ENCODE measurements around the gene INTS12. TPM values are rescaled to one million over a fixed set of nuclear protein-coding genes. Genes with fewer than 3 reads are reported as not detected.
A peak's percentile ranks its signal among the peaks of the same experiment; 100 is the strongest.
"Not testable (repeated sequence)": the region's sequence is repeated elsewhere in the genome, so short reads cannot be mapped to it uniquely, and the experiment has no call there.

Gene INTS12
- total RNA-seq, 3 donors from 2014 or later, result 20.6 to 30.0 (median 29.5) TPM

- Histone ChIP-seq H3K4me1 (peaks cover 0 to 5% of the 10 kb centered on the region in 2 donors), H3K27me3 (no peaks in the 10 kb centered on the region), H3K9me3 (no peaks in the 10 kb centered on the region), H3K4me3 (peak overlapping the region; percentile 72 to 88 (median 85)), H3K36me3 (no peaks in the 10 kb centered on the region), H3K27ac (peak overlapping the region; percentile 89 to 90)
- intact Hi-C loops (cut with DNase I; ENCODE audit: low total_unique reads), result no loop called here
- no peak for DNase-seq (ENCODE audit: low spot score in 2 of 2)
- TF ChIP-seq CTCF (IDR thresholded peaks at IDR 0.05) (no peak), POLR2AphosphoS5 (IDR thresholded peaks at IDR 0.05) (no peak), POLR2A (IDR thresholded peaks at IDR 0.05) (no peak)
Observed at GRCh38 chr4:105709081-105709450, 577 bp upstream of the INTS12 start.

- no peak for DNase-seq (ENCODE audit: low spot score in 2 of 2)
- H3K36me3 ChIP-seq, result no peaks in the 10 kb centered on the region
- no peaks in the 10 kb centered on the region for H3K27me3 ChIP-seq
- peaks cover 0 to 5% of the 10 kb centered on the region in 2 donors for H3K4me1 ChIP-seq
- H3K4me3 ChIP-seq, result peak overlapping the region; percentile 72 to 88 (median 85)
- intact Hi-C loops (cut with DNase I; ENCODE audit: low total_unique reads), result no loop called here
- TF ChIP-seq POLR2AphosphoS5 (IDR thresholded peaks at IDR 0.05), result no peak
- no peak for TF ChIP-seq POLR2A (IDR thresholded peaks at IDR 0.05)
- TF ChIP-seq CTCF (IDR thresholded peaks at IDR 0.05), result no peak
- no peaks in the 10 kb centered on the region for H3K9me3 ChIP-seq
- peak overlapping the region; percentile 89 to 90 for H3K27ac ChIP-seq
Observed at GRCh38 chr4:105707782-105708180, 708 bp downstream of the INTS12 start.

GRCh38 chr4:105698607-105699006 lies 9.9 kb downstream of the INTS12 start:
- H3K36me3 ChIP-seq, result no peaks in the 10 kb centered on the region
- no peaks in the 10 kb centered on the region for H3K9me3 ChIP-seq
- intact Hi-C loops (cut with DNase I; ENCODE audit: low total_unique reads), result loop anchor here (2.0 kb wide), 1 partner anchor 36 kb away; no protein-coding TSS in a partner anchor
- H3K4me3 ChIP-seq, result no peak overlapping the region
- H3K27me3 ChIP-seq, result no peaks in the 10 kb centered on the region
- no peaks in the 10 kb centered on the region for H3K4me1 ChIP-seq
- no peak for TF ChIP-seq POLR2A (IDR thresholded peaks at IDR 0.05)
- TF ChIP-seq CTCF (IDR thresholded peaks at IDR 0.05), result no peak
- no peak for TF ChIP-seq POLR2AphosphoS5 (IDR thresholded peaks at IDR 0.05)
- no peak for DNase-seq (ENCODE audit: low spot score in 2 of 2)
- H3K27ac ChIP-seq, result no peak overlapping the region

- H3K36me3 ChIP-seq, result not testable (repeated sequence)
Observed at GRCh38 chr4:105695832-105696231, 12.7 kb downstream of the INTS12 start.

GRCh38 chr4:105694812-105695211 lies 13.7 kb downstream of the INTS12 start:
- intact Hi-C loops (cut with DNase I; ENCODE audit: low total_unique reads); H3K9me3 ChIP-seq; H3K27me3 ChIP-seq; H3K4me3 ChIP-seq; H3K27ac ChIP-seq; H3K4me1 ChIP-seq; DNase-seq (ENCODE audit: low spot score in 2 of 2); H3K36me3 ChIP-seq: not testable (repeated sequence)

More at GRCh38 chr4:105695832-105696231, 12.7 kb downstream of the INTS12 start:
- H3K4me1 ChIP-seq; DNase-seq (ENCODE audit: low spot score in 2 of 2); H3K9me3 ChIP-seq; H3K27ac ChIP-seq; H3K27me3 ChIP-seq; intact Hi-C loops (cut with DNase I; ENCODE audit: low total_unique reads); H3K4me3 ChIP-seq: not testable (repeated sequence)

GRCh38 chr4:105686571-105686970 lies 21.9 kb downstream of the INTS12 start:
- intact Hi-C loops (cut with DNase I; ENCODE audit: low total_unique reads), result no loop called here
- Histone ChIP-seq H3K9me3 (no peaks in the 10 kb centered on the region), H3K4me3 (no peak overlapping the region), H3K27ac (no peak overlapping the region), H3K27me3 (no peaks in the 10 kb centered on the region), H3K36me3 (peaks cover 6% of the 10 kb centered on the region), H3K4me1 (no peaks in the 10 kb centered on the region)
- no peak for DNase-seq (ENCODE audit: low spot score in 2 of 2)
- no peak for TF ChIP-seq POLR2AphosphoS5 (IDR thresholded peaks at IDR 0.05)
- no peak for TF ChIP-seq POLR2A (IDR thresholded peaks at IDR 0.05)
- TF ChIP-seq CTCF (IDR thresholded peaks at IDR 0.05), result no peak
